Neural cell (in vitro differentiated cells): Measurements from ENCODE around the gene TAF6. TPM values are rescaled to one million over a fixed set of nuclear protein-coding genes. Genes with fewer than 3 reads are reported as not detected.
A peak's percentile ranks its signal among the peaks of the same experiment; 100 is the strongest.

Experiments used
- H2AFZ ChIP-seq: fragments of 200-600, 300-800 bp; sonication (generic), shearing (Covaris generic); 2 replicates; pipeline ENCODE4 v1.6.0; 2014; ENCODE audit warnings: low read depth, mild to moderate bottlenecking, antibody characterized with exemption, low read length, moderate library complexity
- H3F3A ChIP-seq: fragments of 200-600 bp; shearing (Covaris generic); 2 replicates; pipeline ENCODE4 v1.6.1; 2016; ENCODE audit warnings: mild to moderate bottlenecking, moderate library complexity, mixed read lengths, antibody characterized with exemption, low read length; ENCODE audit not compliant: insufficient read depth, poor library complexity, severe bottlenecking
- H3K27ac ChIP-seq: fragments of 200-600, 300-800 bp; sonication (generic), shearing (Covaris generic); 2 replicates; pipeline ENCODE4 v1.5.1; 2014; ENCODE audit warnings: mild to moderate bottlenecking, low read length, moderate library complexity
- H3K27me3 ChIP-seq: fragments of 300-800, 200-600 bp; sonication (generic), shearing (Covaris generic); 2 replicates; pipeline ENCODE4 v1.6.0; 2014; ENCODE audit warnings: mild to moderate bottlenecking, low read depth, low read length, moderate library complexity; ENCODE audit not compliant: insufficient read depth
- H3K36me3 ChIP-seq: fragments of 300-800, 200-600 bp; sonication (generic), shearing (Covaris generic); 2 replicates; pipeline ENCODE4 v1.5.1; 2014; ENCODE audit warnings: mild to moderate bottlenecking, antibody characterized with exemption, low read length, moderate library complexity; ENCODE audit not compliant: insufficient read depth
- H3K4me2 ChIP-seq: fragments of 300-800, 200-600 bp; sonication (generic), shearing (Covaris generic); 2 replicates; pipeline ENCODE4 v1.6.0; 2014; ENCODE audit warnings: mild to moderate bottlenecking, low read length
- H3K4me3 ChIP-seq: fragments of 300-800, 200-600 bp; sonication (generic), shearing (Covaris generic); 2 replicates; pipeline ENCODE4 v1.5.1; 2014; ENCODE audit warnings: mild to moderate bottlenecking, low read length, moderate library complexity
- H3K79me2 ChIP-seq: fragments of 200-600 bp; shearing (Covaris generic); replicated peaks from 2 replicates; pipeline ENCODE4 v1.6.0; 2014; ENCODE audit warnings: mild to moderate bottlenecking, low read length, moderate library complexity; ENCODE audit not compliant: insufficient read depth
- H3K9ac ChIP-seq: fragments of 300-800, 200-600 bp; sonication (generic), shearing (Covaris generic); 2 replicates; pipeline ENCODE4 v1.6.1; 2016; ENCODE audit warnings: mild to moderate bottlenecking, low read length, mixed read lengths
- H3K9me2 ChIP-seq: fragments of 200-600 bp; shearing (Covaris generic); 2 replicates; pipeline ENCODE4 v1.6.1; 2016; ENCODE audit warnings: mild to moderate bottlenecking, low read length, mixed read lengths; ENCODE audit not compliant: insufficient read depth
- H3K9me3 ChIP-seq: fragments of 200-600, 300-800 bp; sonication (generic), shearing (Covaris generic); 2 replicates; pipeline ENCODE4 v1.6.1; 2016; ENCODE audit warnings: mild to moderate bottlenecking, mixed run types, low read length, moderate library complexity, mixed read lengths
- H4K20me1 ChIP-seq: fragments of 200-600 bp; shearing (Covaris generic); 2 replicates; pipeline ENCODE4 v1.6.1; 2016; ENCODE audit warnings: mild to moderate bottlenecking, mixed run types; ENCODE audit not compliant: insufficient read depth
- EP300 ChIP-seq: fragments of 450-650 bp; conservative IDR thresholded peaks from 2 replicates; pipeline ENCODE4 v1.6.1; 2014; ENCODE audit warnings: antibody characterized with exemption, mild to moderate bottlenecking, moderate library complexity; ENCODE audit not compliant: poor library complexity, severe bottlenecking
- EZH2 ChIP-seq: fragments of 200-600, 300-800 bp; shearing (Covaris generic), sonication (generic); IDR thresholded peaks from 2 replicates; pipeline ENCODE4 v1.6.1; 2014; ENCODE audit warnings: antibody characterized with exemption, low read length, borderline replicate concordance, mild to moderate bottlenecking; ENCODE audit not compliant: insufficient read depth, poor library complexity, severe bottlenecking
- MXI1 ChIP-seq: fragments of 450-650 bp; conservative IDR thresholded peaks from 2 replicates; pipeline ENCODE4 v1.6.1; 2014; ENCODE audit warnings: antibody characterized with exemption, mild to moderate bottlenecking; ENCODE audit not compliant: poor library complexity, severe bottlenecking
- POLR2AphosphoS5 ChIP-seq: IDR thresholded peaks from 2 replicates; pipeline ENCODE4 v1.6.1; 2012
- RAD21 ChIP-seq: fragments of 450-650 bp; conservative IDR thresholded peaks from 2 replicates; pipeline ENCODE4 v1.6.1; 2014; ENCODE audit warnings: antibody characterized with exemption, mild to moderate bottlenecking, moderate library complexity
- SMC3 ChIP-seq: fragments of 450-650 bp; conservative IDR thresholded peaks from 2 replicates; pipeline ENCODE4 v1.6.1; 2014; ENCODE audit warnings: antibody characterized with exemption, mild to moderate bottlenecking, moderate library complexity; ENCODE audit not compliant: poor library complexity
- TAF1 ChIP-seq: IDR thresholded peaks from 2 replicates; pipeline ENCODE4 v1.6.1; 2012; ENCODE audit warnings: low read depth
- polyA plus RNA-seq: library from polyadenylated mRNA; depleted of rRNA; stranded (reverse); fragments of >200 nt; gene quantifications from 2 replicates; pipeline ENCODE4 v1.2.3, GENCODE V29; 2014
- TF ChIP-seq, protein P1 (sequence below): IDR thresholded peaks from 2 replicates; pipeline ENCODE4 v1.6.1; 2012; ENCODE audit warnings: borderline replicate concordance
- TF ChIP-seq, protein P2 (sequence below): fragments of 450-650 bp; IDR thresholded peaks from 2 replicates; pipeline ENCODE4 v1.5.1; 2014; ENCODE audit warnings: antibody characterized with exemption, mild to moderate bottlenecking, moderate library complexity; ENCODE audit not compliant: poor library complexity, severe bottlenecking

Gene TAF6
- polyA plus RNA-seq, 1 donor from 2014 or later: 23.4 TPM

DNA sequence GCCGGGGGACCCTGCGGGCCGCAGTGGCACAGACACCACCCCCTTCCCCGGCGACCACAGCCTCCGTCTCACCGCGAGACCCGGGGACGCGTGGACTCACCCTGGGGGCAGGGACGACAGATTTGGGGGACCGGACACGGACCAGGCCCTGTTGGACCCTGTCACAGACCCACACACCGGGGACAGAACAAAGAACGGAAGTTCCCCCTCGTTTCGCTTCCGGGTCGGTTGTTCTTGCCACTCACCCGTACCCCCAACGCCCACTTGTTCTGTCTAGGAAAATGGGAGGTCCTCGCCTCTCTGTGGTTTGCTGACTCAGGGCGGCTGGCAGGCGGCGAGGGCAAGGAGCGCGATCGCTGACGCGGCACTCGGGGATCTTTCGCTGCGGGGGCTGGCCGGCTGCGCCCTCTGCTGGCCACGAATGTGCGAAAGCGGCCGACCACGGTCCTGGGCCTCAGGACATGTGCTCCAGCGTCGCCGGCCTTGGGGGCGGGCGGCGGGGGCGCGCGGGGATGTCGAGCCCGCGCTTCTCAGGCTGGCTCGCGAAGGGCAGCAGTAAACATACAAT is 37.5 kb downstream of the TAF6 start, which contains the start of gene ZNF3:
ZNF3 (minus strand) TSS at position 189 of the 568 bp plus-strand sequence. CDS start 4,366 bp downstream, outside the sequence.
- no peaks in the 10 kb centered on the region for H3K9me2 ChIP-seq
- H3K4me3 ChIP-seq: peak within 1 kb of the TSS; percentile 91
- H3K27ac ChIP-seq: peak within 1 kb of the TSS; percentile 88
- H2AFZ ChIP-seq: peak within 1 kb of the TSS; percentile 56
- peak within 1 kb of the TSS; percentile 93 for H3K9ac ChIP-seq
- H3K79me2 ChIP-seq: peaks cover 47% of the 10 kb centered on the region
- H3K4me2 ChIP-seq: peak within 1 kb of the TSS; percentile 76
- no peaks in the 10 kb centered on the region for H4K20me1 ChIP-seq
- no peaks in the 10 kb centered on the region for H3K27me3 ChIP-seq
- H3K9me3 ChIP-seq: no peaks in the 10 kb centered on the region
- H3K36me3 ChIP-seq: peaks cover 6% of the 10 kb centered on the region
- no peaks in the 10 kb centered on the region for H3F3A ChIP-seq
- peak; percentile 90 for TF ChIP-seq MXI1
- peak; percentile 82 for TF ChIP-seq RAD21
- no peak for TF ChIP-seq TAF1
- TF ChIP-seq, protein P1, sequence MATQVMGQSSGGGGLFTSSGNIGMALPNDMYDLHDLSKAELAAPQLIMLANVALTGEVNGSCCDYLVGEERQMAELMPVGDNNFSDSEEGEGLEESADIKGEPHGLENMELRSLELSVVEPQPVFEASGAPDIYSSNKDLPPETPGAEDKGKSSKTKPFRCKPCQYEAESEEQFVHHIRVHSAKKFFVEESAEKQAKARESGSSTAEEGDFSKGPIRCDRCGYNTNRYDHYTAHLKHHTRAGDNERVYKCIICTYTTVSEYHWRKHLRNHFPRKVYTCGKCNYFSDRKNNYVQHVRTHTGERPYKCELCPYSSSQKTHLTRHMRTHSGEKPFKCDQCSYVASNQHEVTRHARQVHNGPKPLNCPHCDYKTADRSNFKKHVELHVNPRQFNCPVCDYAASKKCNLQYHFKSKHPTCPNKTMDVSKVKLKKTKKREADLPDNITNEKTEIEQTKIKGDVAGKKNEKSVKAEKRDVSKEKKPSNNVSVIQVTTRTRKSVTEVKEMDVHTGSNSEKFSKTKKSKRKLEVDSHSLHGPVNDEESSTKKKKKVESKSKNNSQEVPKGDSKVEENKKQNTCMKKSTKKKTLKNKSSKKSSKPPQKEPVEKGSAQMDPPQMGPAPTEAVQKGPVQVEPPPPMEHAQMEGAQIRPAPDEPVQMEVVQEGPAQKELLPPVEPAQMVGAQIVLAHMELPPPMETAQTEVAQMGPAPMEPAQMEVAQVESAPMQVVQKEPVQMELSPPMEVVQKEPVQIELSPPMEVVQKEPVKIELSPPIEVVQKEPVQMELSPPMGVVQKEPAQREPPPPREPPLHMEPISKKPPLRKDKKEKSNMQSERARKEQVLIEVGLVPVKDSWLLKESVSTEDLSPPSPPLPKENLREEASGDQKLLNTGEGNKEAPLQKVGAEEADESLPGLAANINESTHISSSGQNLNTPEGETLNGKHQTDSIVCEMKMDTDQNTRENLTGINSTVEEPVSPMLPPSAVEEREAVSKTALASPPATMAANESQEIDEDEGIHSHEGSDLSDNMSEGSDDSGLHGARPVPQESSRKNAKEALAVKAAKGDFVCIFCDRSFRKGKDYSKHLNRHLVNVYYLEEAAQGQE: peak; percentile 65
- TF ChIP-seq SMC3: peak; percentile 93
- TF ChIP-seq POLR2AphosphoS5: peak; percentile 99
- TF ChIP-seq, protein P2, sequence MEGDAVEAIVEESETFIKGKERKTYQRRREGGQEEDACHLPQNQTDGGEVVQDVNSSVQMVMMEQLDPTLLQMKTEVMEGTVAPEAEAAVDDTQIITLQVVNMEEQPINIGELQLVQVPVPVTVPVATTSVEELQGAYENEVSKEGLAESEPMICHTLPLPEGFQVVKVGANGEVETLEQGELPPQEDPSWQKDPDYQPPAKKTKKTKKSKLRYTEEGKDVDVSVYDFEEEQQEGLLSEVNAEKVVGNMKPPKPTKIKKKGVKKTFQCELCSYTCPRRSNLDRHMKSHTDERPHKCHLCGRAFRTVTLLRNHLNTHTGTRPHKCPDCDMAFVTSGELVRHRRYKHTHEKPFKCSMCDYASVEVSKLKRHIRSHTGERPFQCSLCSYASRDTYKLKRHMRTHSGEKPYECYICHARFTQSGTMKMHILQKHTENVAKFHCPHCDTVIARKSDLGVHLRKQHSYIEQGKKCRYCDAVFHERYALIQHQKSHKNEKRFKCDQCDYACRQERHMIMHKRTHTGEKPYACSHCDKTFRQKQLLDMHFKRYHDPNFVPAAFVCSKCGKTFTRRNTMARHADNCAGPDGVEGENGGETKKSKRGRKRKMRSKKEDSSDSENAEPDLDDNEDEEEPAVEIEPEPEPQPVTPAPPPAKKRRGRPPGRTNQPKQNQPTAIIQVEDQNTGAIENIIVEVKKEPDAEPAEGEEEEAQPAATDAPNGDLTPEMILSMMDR: peak; percentile 97
- peak; percentile 83 for TF ChIP-seq EP300
- TF ChIP-seq EZH2: no peak

DNA sequence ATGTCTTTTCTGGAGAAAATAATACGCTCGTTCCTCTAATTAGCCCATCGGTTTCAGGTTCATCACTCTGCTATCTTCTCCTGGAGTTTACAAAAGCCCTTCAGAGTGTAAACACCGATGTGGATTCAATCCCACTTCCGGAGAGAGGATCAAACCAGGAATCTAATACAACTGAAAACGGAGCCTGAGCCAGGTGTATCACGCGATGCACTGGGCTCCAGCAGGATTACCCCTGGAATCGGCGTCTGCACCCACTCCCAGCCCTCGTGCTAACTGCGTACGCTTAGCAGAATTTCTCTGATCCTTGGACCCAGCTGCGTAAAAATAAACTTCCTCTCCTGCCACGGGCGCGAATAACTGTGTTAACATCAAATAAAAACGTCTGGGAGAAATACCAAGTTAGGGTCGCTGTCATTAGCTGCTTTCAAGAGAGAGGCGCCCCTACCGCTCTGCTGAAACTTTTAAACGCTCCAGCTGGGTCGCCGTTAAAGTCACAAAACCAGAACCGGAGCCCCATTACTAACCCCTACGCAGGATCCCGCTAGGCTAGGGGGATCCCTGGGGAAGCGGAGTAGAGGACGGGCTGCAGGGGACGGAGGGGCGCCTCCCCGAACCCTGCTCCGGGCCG is 38.1 kb downstream of the TAF6 start:
- H3K9me3 ChIP-seq: no peaks in the 10 kb centered on the region
- peak overlapping the region; percentile 56 for H2AFZ ChIP-seq
- H3K4me3 ChIP-seq: peak overlapping the region; percentile 91
- peak; percentile 16 for TF ChIP-seq MXI1
- no peak for TF ChIP-seq EP300
- no peak for TF ChIP-seq RAD21
- TF ChIP-seq, protein P1: no peak
- peak overlapping the region; percentile 93 for H3K9ac ChIP-seq
- H3K27me3 ChIP-seq: no peaks in the 10 kb centered on the region
- H3K27ac ChIP-seq: peak overlapping the region; percentile 88
- H3F3A ChIP-seq: no peaks in the 10 kb centered on the region
- H3K9me2 ChIP-seq: no peaks in the 10 kb centered on the region
- peak overlapping the region; percentile 76 for H3K4me2 ChIP-seq
- no peaks in the 10 kb centered on the region for H4K20me1 ChIP-seq
- H3K36me3 ChIP-seq: peaks cover 6% of the 10 kb centered on the region
- peaks cover 47% of the 10 kb centered on the region for H3K79me2 ChIP-seq
